ENCODE results near the gene CEACAM19. TPM values are rescaled to one million over a fixed set of nuclear protein-coding genes. Genes with fewer than 3 reads are reported as not detected.

Gene CEACAM19
- polyA plus RNA-seq, 1 donor: 59.5 TPM

- Histone ChIP-seq H3K9me3 (ENCODE audit: control insufficient read depth, low read depth, low read length) (peaks cover 3% of the 10 kb centered on the region), H3K27me3 (ENCODE audit: control insufficient read depth, insufficient read depth, low read length) (no peaks in the 10 kb centered on the region), H3K27ac (ENCODE audit: low read length) (peak overlapping the region; percentile 71), H3K36me3 (ENCODE audit: control insufficient read depth, insufficient read depth, low read length) (peaks cover 13% of the 10 kb centered on the region), H3K4me1 (ENCODE audit: control insufficient read depth, insufficient read depth, low read length) (peaks cover 44% of the 10 kb centered on the region), H3K4me3 (ENCODE audit: low read length) (no peak overlapping the region)
- WGBS (ENCODE audit: insufficient coverage, low lambda C conversion rate): no CpG with 5 or more reads among the region's 2 CpGs
- no peak for DNase-seq
These were observed 36.5 kb upstream of the CEACAM19 start for GRCh38 chr19:44634785-44635184.

GRCh38 chr19:44635581-44636438 lies 35.5 kb upstream of the CEACAM19 start:
- Histone ChIP-seq H3K36me3 (ENCODE audit: control insufficient read depth, insufficient read depth, low read length) (peaks cover 7% of the 10 kb centered on the region), H3K27me3 (ENCODE audit: control insufficient read depth, insufficient read depth, low read length) (no peaks in the 10 kb centered on the region), H3K4me1 (ENCODE audit: control insufficient read depth, insufficient read depth, low read length) (peaks cover 54% of the 10 kb centered on the region), H3K9me3 (ENCODE audit: control insufficient read depth, low read depth, low read length) (peaks cover 3% of the 10 kb centered on the region), H3K4me3 (ENCODE audit: low read length) (no peak overlapping the region), H3K27ac (ENCODE audit: low read length) (peak overlapping the region; percentile 89)
- WGBS (ENCODE audit: insufficient coverage, low lambda C conversion rate): no CpG with 5 or more reads among the region's 3 CpGs
- DNase-seq: no peak

DNA sequence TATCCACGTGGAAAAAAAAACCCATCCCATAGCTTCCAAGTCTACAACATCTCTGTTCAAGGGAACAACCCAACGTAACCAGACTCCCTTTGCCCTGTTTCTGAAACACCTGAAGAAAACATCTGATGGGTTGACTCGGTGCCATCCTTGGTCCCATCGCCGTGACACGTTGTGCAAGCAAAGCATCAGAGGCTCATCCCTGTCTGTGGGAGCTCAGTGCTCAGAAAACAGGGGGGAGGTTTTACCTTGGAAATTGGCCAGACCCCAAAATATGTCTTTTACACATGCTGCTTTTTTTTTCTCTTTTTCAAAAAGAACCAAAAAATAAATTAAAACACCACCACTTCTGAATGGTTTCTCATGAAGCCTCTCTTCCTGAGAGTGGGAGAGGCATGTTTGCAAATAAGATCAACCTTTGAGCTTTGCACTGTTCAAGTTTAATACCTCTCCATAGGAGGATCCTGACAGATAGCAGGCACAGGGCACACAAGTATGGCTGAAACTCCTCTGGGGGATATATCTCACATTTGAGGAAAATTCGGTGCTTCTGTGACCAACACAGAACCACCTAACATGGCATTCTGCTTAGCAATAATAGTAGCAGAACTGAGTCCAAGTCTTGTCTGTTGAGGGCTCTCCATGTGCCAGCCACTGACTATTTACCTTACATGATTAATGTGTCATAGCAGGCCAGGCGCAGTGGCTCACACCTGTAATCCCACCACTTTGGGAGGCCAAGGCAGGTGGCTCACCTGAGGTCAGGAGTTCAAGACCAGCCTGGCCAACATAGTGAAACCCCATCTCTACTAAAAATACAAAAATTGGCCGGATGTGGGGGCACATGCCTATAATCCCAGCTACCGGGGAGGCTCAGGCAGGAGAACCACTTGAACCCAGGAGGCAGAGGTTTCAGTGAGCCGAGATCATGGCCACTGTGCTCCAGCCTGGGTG lies 34.6 kb upstream of the CEACAM19 start:
- peak overlapping the region; percentile 89 for H3K27ac ChIP-seq (ENCODE audit: low read length)
- DNase-seq: peak; percentile 59 to 84
- H3K27me3 ChIP-seq (ENCODE audit: control insufficient read depth, insufficient read depth, low read length): no peaks in the 10 kb centered on the region
- H3K36me3 ChIP-seq (ENCODE audit: control insufficient read depth, insufficient read depth, low read length): peaks cover 4% of the 10 kb centered on the region
- H3K9me3 ChIP-seq (ENCODE audit: control insufficient read depth, low read depth, low read length): peaks cover 3% of the 10 kb centered on the region
- no CpG with 5 or more reads among the region's 11 CpGs for WGBS (ENCODE audit: insufficient coverage, low lambda C conversion rate)
- no peak overlapping the region for H3K4me3 ChIP-seq (ENCODE audit: low read length)
- H3K4me1 ChIP-seq (ENCODE audit: control insufficient read depth, insufficient read depth, low read length): peaks cover 63% of the 10 kb centered on the region

DNA sequence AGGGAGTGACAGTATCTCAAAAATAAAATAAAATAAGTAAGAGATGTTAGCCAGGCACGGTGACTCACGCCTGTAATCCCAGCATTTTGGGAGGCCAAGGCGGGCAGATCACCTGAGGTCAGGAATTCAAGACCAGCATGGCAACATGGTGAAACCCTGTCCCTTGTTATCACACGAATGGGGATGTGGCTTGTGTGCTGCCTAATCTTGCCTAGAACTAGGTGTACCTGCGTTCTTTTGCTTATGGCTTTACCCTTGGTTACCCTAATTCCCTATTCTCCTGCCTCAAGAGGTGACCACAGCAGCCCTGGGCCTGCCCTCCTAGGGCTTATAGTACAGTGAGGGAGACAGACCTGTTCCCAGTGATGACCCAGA lies 33.9 kb upstream of the CEACAM19 start:
- H3K4me3 ChIP-seq (ENCODE audit: low read length): no peak overlapping the region
- no CpG with 5 or more reads among the region's 5 CpGs for WGBS (ENCODE audit: insufficient coverage, low lambda C conversion rate)
- H3K27ac ChIP-seq (ENCODE audit: low read length): peak overlapping the region; percentile 89
- no peak for DNase-seq
- H3K36me3 ChIP-seq (ENCODE audit: control insufficient read depth, insufficient read depth, low read length): no peaks in the 10 kb centered on the region
- no peaks in the 10 kb centered on the region for H3K27me3 ChIP-seq (ENCODE audit: control insufficient read depth, insufficient read depth, low read length)
- peaks cover 3% of the 10 kb centered on the region for H3K9me3 ChIP-seq (ENCODE audit: control insufficient read depth, low read depth, low read length)
- peaks cover 69% of the 10 kb centered on the region for H3K4me1 ChIP-seq (ENCODE audit: control insufficient read depth, insufficient read depth, low read length)

DNA sequence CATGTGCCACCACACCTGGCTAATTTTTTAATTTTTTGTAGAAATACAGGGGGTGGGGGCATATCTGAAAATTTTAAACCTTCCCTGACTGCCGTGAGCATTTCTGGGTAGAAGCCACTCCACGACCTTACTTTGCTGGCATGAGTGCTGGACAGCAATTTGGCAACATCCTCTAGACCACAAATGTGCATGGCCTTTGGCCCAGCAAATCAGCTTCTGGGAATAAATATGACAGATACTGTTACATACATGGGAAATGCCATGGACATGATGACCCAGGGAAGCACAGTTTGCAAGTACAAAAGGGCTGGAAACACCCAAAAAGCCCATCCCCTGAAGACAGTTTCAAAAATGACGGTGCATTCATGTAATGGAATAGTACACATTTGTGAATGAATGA lies 30.8 kb upstream of the CEACAM19 start:
- Histone ChIP-seq H3K27me3 (ENCODE audit: control insufficient read depth, insufficient read depth, low read length) (no peaks in the 10 kb centered on the region), H3K9me3 (ENCODE audit: control insufficient read depth, low read depth, low read length) (no peaks in the 10 kb centered on the region), H3K4me3 (ENCODE audit: low read length) (no peak overlapping the region), H3K36me3 (ENCODE audit: control insufficient read depth, insufficient read depth, low read length) (no peaks in the 10 kb centered on the region), H3K27ac (ENCODE audit: low read length) (peak overlapping the region; percentile 80), H3K4me1 (ENCODE audit: control insufficient read depth, insufficient read depth, low read length) (peaks cover 68% of the 10 kb centered on the region)
- 100% methylated on average over 1 of the region's 3 CpGs for WGBS (ENCODE audit: insufficient coverage, low lambda C conversion rate)
- no peak for DNase-seq

GRCh38 chr19:44641501-44642265 lies 29.6 kb upstream of the CEACAM19 start:
- H3K4me3 ChIP-seq (ENCODE audit: low read length): no peak overlapping the region
- H3K27ac ChIP-seq (ENCODE audit: low read length): peak overlapping the region; percentile 80
- peaks cover 57% of the 10 kb centered on the region for H3K4me1 ChIP-seq (ENCODE audit: control insufficient read depth, insufficient read depth, low read length)
- H3K36me3 ChIP-seq (ENCODE audit: control insufficient read depth, insufficient read depth, low read length): peaks cover 3% of the 10 kb centered on the region
- no peaks in the 10 kb centered on the region for H3K9me3 ChIP-seq (ENCODE audit: control insufficient read depth, low read depth, low read length)
- no peak for DNase-seq
- H3K27me3 ChIP-seq (ENCODE audit: control insufficient read depth, insufficient read depth, low read length): no peaks in the 10 kb centered on the region
- no CpG with 5 or more reads among the region's 9 CpGs for WGBS (ENCODE audit: insufficient coverage, low lambda C conversion rate)

DNA sequence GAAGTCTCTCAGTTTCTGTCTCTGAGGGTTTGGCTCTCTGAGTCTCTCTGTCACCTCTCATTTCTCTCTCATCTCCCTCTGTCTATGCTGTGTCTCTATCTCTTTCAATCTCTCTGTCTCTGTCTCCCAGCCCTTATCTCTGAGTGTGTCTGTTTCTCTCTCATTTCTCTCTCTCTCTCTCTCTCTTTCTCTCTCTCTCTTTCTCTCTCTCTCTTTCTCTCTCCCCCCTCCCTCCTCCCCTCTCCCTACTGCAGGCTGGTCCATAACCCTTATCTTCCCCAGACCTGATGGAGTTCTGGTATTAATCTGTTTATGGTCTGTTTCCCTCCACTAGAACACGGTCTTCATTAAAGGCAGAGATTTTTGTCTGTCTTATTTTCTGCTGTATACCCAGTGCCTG lies 28.9 kb upstream of the CEACAM19 start:
- peaks cover 7% of the 10 kb centered on the region for H3K36me3 ChIP-seq (ENCODE audit: control insufficient read depth, insufficient read depth, low read length)
- H3K27ac ChIP-seq (ENCODE audit: low read length): peak overlapping the region; percentile 80
- no peaks in the 10 kb centered on the region for H3K9me3 ChIP-seq (ENCODE audit: control insufficient read depth, low read depth, low read length)
- H3K4me1 ChIP-seq (ENCODE audit: control insufficient read depth, insufficient read depth, low read length): peaks cover 51% of the 10 kb centered on the region
- DNase-seq: no peak
- no peaks in the 10 kb centered on the region for H3K27me3 ChIP-seq (ENCODE audit: control insufficient read depth, insufficient read depth, low read length)
- WGBS (ENCODE audit: insufficient coverage, low lambda C conversion rate): 0% methylated on average over 1 of the region's 1 CpG
- no peak overlapping the region for H3K4me3 ChIP-seq (ENCODE audit: low read length)

DNA sequence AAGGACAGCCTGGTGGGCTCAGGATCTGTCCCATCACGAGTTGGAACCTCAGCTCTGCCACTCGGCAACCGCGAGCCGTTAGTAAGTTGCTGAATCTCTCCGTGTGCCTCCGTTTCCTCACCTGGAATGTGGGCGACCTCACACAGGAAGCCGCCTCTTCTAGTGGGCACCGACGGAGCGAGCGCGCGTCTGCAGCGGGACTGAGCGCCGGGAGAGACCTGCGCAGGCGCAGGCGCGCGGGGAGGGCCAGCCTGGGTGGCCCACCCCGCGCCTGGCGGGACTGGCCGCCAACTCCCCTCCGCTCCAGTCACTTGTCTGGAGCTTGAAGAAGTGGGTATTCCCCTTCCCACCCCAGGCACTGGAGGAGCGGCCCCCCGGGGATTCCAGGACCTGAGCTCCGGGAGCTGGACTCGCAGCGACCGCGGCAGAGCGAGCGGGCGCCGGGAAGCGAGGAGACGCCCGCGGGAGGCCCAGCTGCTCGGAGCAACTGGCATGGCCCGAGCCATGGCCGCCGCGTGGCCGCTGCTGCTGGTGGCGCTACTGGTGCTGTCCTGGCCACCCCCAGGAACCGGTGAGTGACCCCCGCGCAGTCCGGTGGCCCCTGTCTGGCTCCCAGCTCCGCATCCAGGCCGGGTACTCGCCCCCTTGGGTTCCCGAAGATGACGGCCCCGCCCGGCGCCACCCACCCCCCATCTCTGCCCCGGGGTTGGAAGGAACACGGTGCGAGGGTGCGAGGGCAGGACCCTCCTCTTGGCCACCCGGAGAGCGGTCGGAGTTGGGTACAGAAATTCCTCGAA lies 27.5 kb upstream of the CEACAM19 start, which contains the start of gene PVR:
Gene PVR, plus strand, starts transcription at position 306 of the 797 bp plus-strand sequence. Its CDS starts 187 bp downstream, at position 493.
- Histone ChIP-seq H3K27me3 (ENCODE audit: control insufficient read depth, insufficient read depth, low read length) (no peaks in the 10 kb centered on the region), H3K4me1 (ENCODE audit: control insufficient read depth, insufficient read depth, low read length) (peaks cover 42% of the 10 kb centered on the region), H3K27ac (ENCODE audit: low read length) (peak within 1 kb of the TSS; percentile 95), H3K9me3 (ENCODE audit: control insufficient read depth, low read depth, low read length) (no peaks in the 10 kb centered on the region), H3K4me3 (ENCODE audit: low read length) (peak within 1 kb of the TSS; percentile 93), H3K36me3 (ENCODE audit: control insufficient read depth, insufficient read depth, low read length) (peaks cover 20% of the 10 kb centered on the region)
- no CpG with 5 or more reads among the region's 70 CpGs for WGBS (ENCODE audit: insufficient coverage, low lambda C conversion rate)
- DNase-seq: peak; percentile 83 to 91

DNA sequence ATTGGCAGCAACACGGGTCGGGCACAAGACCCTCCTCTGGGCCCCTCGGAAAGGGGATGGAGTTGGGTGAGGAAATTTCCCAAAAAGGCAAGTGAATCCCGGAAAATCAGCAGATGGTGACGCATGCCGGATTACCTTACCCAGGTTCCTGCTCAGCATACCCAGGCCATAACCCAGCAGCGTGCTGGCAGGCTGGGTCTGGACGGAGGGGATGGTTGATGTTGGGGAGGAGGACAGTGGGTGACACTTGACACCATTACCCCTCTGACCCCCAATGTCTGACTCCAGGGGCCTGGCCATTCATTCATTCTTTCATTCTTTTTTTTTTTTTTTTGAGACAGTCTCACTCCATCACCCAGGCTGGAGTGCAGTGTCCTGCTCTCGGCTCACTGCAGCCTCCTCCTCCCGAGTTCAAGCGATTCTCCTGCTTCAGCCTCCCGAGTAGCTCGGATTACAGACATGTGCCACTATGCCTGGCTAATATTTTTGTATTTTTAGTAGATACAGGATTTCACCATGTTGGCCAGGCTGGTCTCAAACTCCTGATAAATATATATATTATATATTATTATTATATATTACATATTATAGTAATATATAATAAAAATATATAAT lies 26.8 kb upstream of the CEACAM19 start:
- Histone ChIP-seq H3K27me3 (ENCODE audit: control insufficient read depth, insufficient read depth, low read length) (no peaks in the 10 kb centered on the region), H3K4me1 (ENCODE audit: control insufficient read depth, insufficient read depth, low read length) (peaks cover 41% of the 10 kb centered on the region), H3K27ac (ENCODE audit: low read length) (peak overlapping the region; percentile 95), H3K4me3 (ENCODE audit: low read length) (peak overlapping the region; percentile 93), H3K36me3 (ENCODE audit: control insufficient read depth, insufficient read depth, low read length) (peaks cover 27% of the 10 kb centered on the region), H3K9me3 (ENCODE audit: control insufficient read depth, low read depth, low read length) (no peaks in the 10 kb centered on the region)
- WGBS (ENCODE audit: insufficient coverage, low lambda C conversion rate): no CpG with 5 or more reads among the region's 13 CpGs
- peak in 1 of 2 donors; percentile 85 for DNase-seq
